ENCODE measurements around the gene KLHL21. TPM values are rescaled to one million over a fixed set of nuclear protein-coding genes. Genes with fewer than 3 reads are reported as not detected.

Gene KLHL21
- total RNA-seq, 5 donors from 2014 or later (not counting 1 experiment from before 2014, with no cell fraction given): 21.9 to 72.3 (median 61.6) TPM

DNA sequence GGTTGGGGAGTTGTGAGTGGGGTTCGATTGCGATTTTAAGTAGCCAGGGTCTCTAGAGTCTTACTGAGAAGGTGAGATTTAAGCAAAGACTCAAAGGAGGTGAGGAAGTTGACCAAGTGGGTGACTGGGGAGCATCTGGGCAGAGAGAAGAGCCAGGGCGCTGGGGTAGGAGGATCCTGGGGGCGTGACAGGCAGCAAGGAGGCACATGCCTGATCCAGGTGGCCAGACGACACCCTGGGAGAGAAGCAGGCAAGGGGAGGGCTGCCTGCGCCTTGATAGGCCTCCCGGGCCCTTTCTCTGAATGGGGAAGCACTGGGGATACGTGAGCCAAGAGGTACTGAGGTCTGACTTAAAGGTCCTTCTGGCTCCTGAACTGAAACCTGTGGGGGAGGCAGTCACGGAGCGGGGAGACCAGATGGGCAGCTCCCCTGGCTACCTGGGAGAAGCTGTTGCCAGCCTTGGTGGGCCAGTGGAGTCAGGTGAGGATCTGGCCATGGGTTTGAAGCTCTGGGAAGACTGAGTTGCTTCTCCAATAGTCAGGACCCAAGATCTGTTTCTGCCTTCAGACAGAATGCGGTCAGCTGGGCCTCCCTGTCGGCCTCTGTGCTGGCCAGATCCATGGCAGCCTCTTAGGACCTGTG is 17.5 kb downstream of the KLHL21 start:
- peaks cover 5% of the 10 kb centered on the region for H3K36me3 Mint-ChIP-seq
- H3K4me3 Mint-ChIP-seq: no peak overlapping the region
- H3K36me3 ChIP-seq (ENCODE audit: control insufficient read depth in 2 of 2, extremely low read depth in 1 of 2, insufficient read depth in 1 of 2, low read length in 1 of 2): peaks cover 22 to 29% of the 10 kb centered on the region in 2 donors
- POLR2A ChIA-PET: no interaction called here
- H3K27ac Mint-ChIP-seq: peak overlapping the region in 1 of 2 donors; percentile 31
- no peak for DNase-seq
- peaks cover 7 to 58% of the 10 kb centered on the region in 2 experiments for H3K4me1 ChIP-seq (ENCODE audit: control insufficient read depth in 1 of 2, extremely low read depth in 1 of 2, insufficient read depth in 2 of 2, low read length in 2 of 2)
- no peaks in the 10 kb centered on the region for H3K9me3 Mint-ChIP-seq
- ATAC-seq (replicated peaks in 1 of 4): no peak
- peaks cover 42 to 47% (median 43%) of the 10 kb centered on the region in 3 donors for H3K4me1 Mint-ChIP-seq
- no peak overlapping the region for H3K27ac ChIP-seq (ENCODE audit: low read length)
- no peak overlapping the region for H3K4me3 ChIP-seq (ENCODE audit: control insufficient read depth in 1 of 2, extremely low read depth in 1 of 2, low read length in 1 of 2)
- H3K27me3 ChIP-seq (replicated peaks in 1 of 2; ENCODE audit: control insufficient read depth in 2 of 2, extremely low read depth in 1 of 2, insufficient read depth in 2 of 2, low read length in 1 of 2): no peaks in the 10 kb centered on the region
- CTCF ChIA-PET: no interaction called here
- H3K9me3 ChIP-seq: no peaks in the 10 kb centered on the region
- WGBS (ENCODE audit: insufficient coverage): 90% methylated on average over 11 of the region's 12 CpGs
- H3K27me3 Mint-ChIP-seq: no peaks in the 10 kb centered on the region

DNA sequence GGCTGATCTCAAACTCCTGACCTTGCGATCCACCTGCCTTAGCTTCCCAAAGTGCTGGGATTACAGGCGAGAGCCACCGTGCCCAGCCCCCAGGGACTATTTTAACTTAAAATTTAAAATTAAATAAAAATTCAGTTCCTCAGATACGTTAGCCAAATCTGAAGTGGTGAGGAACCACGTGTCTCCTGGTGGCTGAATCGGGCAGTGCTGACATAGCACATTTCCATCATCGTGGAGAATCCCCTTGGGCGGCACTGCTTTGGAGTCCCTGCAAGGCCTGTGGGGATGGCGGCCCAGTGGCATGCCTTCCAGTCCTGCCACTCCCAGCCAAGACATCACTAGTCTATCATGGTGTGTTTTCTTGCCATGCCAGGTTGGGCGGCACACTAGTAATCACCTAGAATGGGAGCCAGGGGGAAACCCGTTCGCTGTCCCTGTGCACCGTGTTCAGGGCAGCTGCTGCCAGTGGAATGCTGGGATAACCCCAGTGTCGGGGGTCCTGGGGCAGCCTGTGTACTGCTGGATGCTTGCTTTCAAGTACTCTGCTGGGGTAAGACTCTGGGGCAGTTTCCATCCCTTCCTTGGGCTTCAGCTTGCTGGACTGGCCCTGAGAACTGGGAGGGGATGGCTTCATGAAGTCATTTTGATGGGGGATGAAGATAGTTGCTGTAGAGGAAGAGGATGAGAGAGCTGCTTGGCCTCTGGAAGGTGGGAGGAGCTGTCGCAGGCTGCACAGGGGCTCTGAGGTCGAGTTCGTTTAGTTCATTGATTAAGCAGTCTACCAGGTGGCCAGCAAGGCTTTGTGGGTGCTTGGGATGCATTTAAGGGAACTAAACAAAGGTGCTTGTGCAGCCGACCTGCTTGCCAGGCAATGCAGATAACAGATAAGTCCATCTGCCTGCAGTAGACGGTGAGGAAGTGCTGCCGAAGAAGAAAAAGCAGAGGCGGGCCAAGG is 18.3 kb downstream of the KLHL21 start:
- H3K4me3 ChIP-seq (ENCODE audit: control insufficient read depth in 1 of 2, extremely low read depth in 1 of 2, low read length in 1 of 2): no peak overlapping the region
- H3K9me3 ChIP-seq: no peaks in the 10 kb centered on the region
- DNase-seq (no peak), ATAC-seq (replicated peaks in 1 of 4) (no peak)
- Mint-ChIP-seq H3K27me3 (no peaks in the 10 kb centered on the region), H3K4me3 (no peak overlapping the region), H3K9me3 (no peaks in the 10 kb centered on the region), H3K4me1 (peaks cover 46 to 52% (median 47%) of the 10 kb centered on the region in 3 donors), H3K27ac (peak overlapping the region; percentile 31 to 49), H3K36me3 (no peaks in the 10 kb centered on the region)
- H3K27ac ChIP-seq (ENCODE audit: low read length): no peak overlapping the region
- peaks cover 22% of the 10 kb centered on the region in 2 donors for H3K36me3 ChIP-seq (ENCODE audit: control insufficient read depth in 2 of 2, extremely low read depth in 1 of 2, insufficient read depth in 1 of 2, low read length in 1 of 2)
- H3K27me3 ChIP-seq (replicated peaks in 1 of 2; ENCODE audit: control insufficient read depth in 2 of 2, extremely low read depth in 1 of 2, insufficient read depth in 2 of 2, low read length in 1 of 2): no peaks in the 10 kb centered on the region
- H3K4me1 ChIP-seq (ENCODE audit: control insufficient read depth in 1 of 2, extremely low read depth in 1 of 2, insufficient read depth in 2 of 2, low read length in 2 of 2): peaks cover 9 to 62% of the 10 kb centered on the region in 2 experiments
- CTCF ChIA-PET: no interaction called here
- WGBS (ENCODE audit: insufficient coverage): 89% methylated on average over 18 of the region's 21 CpGs
- POLR2A ChIA-PET: no interaction called here

DNA sequence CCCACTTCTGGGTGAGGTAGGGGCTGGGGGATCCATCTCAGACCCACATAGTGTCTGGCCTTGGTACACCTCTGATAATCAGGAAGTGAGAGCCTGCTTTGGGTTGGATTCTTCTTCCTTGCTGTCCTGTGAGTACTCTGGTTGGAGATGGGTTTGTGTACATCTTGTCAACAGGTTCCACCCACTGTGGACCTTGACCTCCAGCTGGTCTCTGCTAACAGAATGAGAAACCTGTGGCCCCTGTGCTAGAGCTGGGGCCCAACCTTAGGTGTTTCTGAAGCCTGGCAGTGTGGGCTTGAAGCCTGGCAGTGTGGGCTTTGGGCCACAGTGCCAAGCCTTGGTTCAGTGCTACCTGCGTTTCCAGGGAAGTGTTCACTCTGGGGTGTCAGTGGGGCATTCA is 20.3 kb downstream of the KLHL21 start:
- Histone ChIP-seq H3K9me3 (no peaks in the 10 kb centered on the region), H3K27ac (ENCODE audit: low read length) (peak overlapping the region; percentile 8), H3K36me3 (ENCODE audit: control insufficient read depth in 2 of 2, extremely low read depth in 1 of 2, insufficient read depth in 1 of 2, low read length in 1 of 2) (peaks cover 7% of the 10 kb centered on the region in 2 donors), H3K27me3 (replicated peaks in 1 of 2; ENCODE audit: control insufficient read depth in 2 of 2, extremely low read depth in 1 of 2, insufficient read depth in 2 of 2, low read length in 1 of 2) (no peaks in the 10 kb centered on the region), H3K4me1 (ENCODE audit: control insufficient read depth in 1 of 2, extremely low read depth in 1 of 2, insufficient read depth in 2 of 2, low read length in 2 of 2) (peaks cover 11 to 61% of the 10 kb centered on the region in 2 experiments), H3K4me3 (ENCODE audit: control insufficient read depth in 1 of 2, extremely low read depth in 1 of 2, low read length in 1 of 2) (no peak overlapping the region)
- Mint-ChIP-seq H3K4me3 (peak overlapping the region; percentile 41 to 92 (median 51)), H3K4me1 (peaks cover 44 to 50% (median 45%) of the 10 kb centered on the region in 3 donors), H3K27me3 (no peaks in the 10 kb centered on the region), H3K27ac (peak overlapping the region; percentile 66 to 72), H3K36me3 (no peaks in the 10 kb centered on the region), H3K9me3 (no peaks in the 10 kb centered on the region)
- POLR2A ChIA-PET: interaction anchor here in 1 of 2 donors (0.7 kb wide), 1 partner anchor 13 kb away, joined by 4 read pairs; no protein-coding TSS in a partner anchor
- no CpG with 5 or more reads among the region's 1 CpG for WGBS (ENCODE audit: insufficient coverage)
- ATAC-seq (replicated peaks in 1 of 4): no peak
- no peak for DNase-seq
- CTCF ChIA-PET: interaction anchor here in 1 of 2 donors (1.4 kb wide), 1 partner anchor 64 kb away, joined by 3 read pairs; no protein-coding TSS in a partner anchor

DNA sequence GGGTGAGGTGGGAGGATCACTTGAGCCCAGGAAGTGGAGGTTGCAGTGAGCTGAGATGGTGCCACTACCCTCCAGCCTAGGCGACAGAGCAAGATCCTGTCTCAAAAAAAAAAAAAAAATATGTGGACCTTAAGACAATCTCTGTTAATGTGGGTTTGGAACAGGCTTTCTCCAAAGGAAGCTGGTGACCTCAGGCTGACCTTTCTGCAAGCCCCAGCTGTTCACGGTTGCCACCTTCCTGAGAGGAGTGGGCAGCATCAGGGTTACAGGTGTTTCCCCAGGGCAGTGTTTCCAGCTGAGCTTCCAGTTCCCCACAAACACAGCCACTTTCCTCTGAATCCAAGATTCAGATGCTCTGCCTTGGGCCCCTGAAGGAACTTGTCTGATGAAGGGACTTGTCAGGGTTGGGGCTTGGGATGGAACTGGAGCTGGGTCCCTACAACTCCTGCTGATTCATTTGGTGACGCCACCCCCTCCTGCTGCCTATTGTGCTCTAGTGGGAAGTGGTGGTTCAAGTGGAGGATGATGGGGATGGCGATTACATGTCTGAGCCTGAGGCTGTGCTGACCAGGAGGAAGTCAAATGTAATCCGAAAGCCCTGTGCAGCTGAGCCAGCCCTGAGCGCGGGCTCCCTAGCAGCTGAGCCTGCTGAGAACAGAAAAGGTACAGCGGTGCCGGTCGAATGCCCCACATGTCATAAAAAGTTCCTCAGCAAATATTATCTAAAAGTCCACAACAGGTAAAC is 20.9 kb downstream of the KLHL21 start:
- H3K27ac Mint-ChIP-seq: peak overlapping the region; percentile 66 to 72
- ChIA-PET CTCF (interaction anchor here in 1 of 2 donors (0.7 to 1.4 kb wide), 2 partner anchors 36 to 65 kb away, joined by 3 read pairs; no protein-coding TSS in a partner anchor), POLR2A (interaction anchor here in 1 of 2 donors (0.6 to 0.7 kb wide), 3 partner anchors 22 to 81 kb away, joined by 3 to 7 read pairs (median 4); no protein-coding TSS in a partner anchor)
- H3K9me3 Mint-ChIP-seq: no peaks in the 10 kb centered on the region
- peaks cover 2 to 5% of the 10 kb centered on the region in 2 donors for H3K36me3 ChIP-seq (ENCODE audit: control insufficient read depth in 2 of 2, extremely low read depth in 1 of 2, insufficient read depth in 1 of 2, low read length in 1 of 2)
- no peak overlapping the region for H3K4me3 ChIP-seq (ENCODE audit: control insufficient read depth in 1 of 2, extremely low read depth in 1 of 2, low read length in 1 of 2)
- H3K36me3 Mint-ChIP-seq: no peaks in the 10 kb centered on the region
- peak overlapping the region; percentile 12 for H3K27ac ChIP-seq (ENCODE audit: low read length)
- peaks cover 43 to 46% (median 44%) of the 10 kb centered on the region in 3 donors for H3K4me1 Mint-ChIP-seq
- no peaks in the 10 kb centered on the region for H3K27me3 ChIP-seq (replicated peaks in 1 of 2; ENCODE audit: control insufficient read depth in 2 of 2, extremely low read depth in 1 of 2, insufficient read depth in 2 of 2, low read length in 1 of 2)
- peak in 2 of 35 experiments; percentile 8 to 23 for DNase-seq
- H3K9me3 ChIP-seq: no peaks in the 10 kb centered on the region
- WGBS (ENCODE audit: insufficient coverage): no CpG with 5 or more reads among the region's 10 CpGs
- no peaks in the 10 kb centered on the region for H3K27me3 Mint-ChIP-seq
- H3K4me3 Mint-ChIP-seq: peak overlapping the region; percentile 91 to 96 (median 92)
- H3K4me1 ChIP-seq (ENCODE audit: control insufficient read depth in 1 of 2, extremely low read depth in 1 of 2, insufficient read depth in 2 of 2, low read length in 2 of 2): peaks cover 11 to 55% of the 10 kb centered on the region in 2 experiments
- ATAC-seq (replicated peaks in 1 of 4): no peak

DNA sequence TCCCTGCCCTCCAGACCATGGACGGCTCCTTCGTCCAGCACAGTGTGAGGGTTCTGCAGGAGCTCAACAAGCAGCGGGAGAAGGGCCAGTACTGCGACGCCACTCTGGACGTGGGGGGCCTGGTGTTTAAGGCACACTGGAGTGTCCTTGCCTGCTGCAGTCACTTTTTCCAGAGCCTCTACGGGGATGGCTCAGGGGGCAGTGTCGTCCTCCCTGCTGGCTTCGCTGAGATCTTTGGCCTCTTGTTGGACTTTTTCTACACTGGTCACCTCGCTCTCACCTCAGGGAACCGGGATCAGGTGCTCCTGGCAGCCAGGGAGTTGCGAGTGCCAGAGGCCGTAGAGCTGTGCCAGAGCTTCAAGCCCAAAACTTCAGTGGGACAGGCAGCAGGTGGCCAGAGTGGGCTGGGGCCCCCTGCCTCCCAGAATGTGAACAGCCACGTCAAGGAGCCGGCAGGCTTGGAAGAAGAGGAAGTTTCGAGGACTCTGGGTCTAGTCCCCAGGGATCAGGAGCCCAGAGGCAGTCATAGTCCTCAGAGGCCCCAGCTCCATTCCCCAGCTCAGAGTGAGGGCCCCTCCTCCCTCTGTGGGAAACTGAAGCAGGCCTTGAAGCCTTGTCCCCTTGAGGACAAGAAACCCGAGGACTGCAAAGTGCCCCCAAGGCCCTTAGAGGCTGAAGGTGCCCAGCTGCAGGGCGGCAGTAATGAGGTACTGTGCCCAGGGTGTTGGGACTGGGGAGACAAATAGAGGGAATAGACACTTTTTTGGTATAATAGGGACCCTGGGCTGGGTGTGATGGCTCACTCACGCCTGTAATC is 21.9 kb downstream of the KLHL21 start:
- Mint-ChIP-seq H3K9me3 (no peaks in the 10 kb centered on the region), H3K36me3 (no peaks in the 10 kb centered on the region), H3K4me1 (peaks cover 43 to 46% (median 44%) of the 10 kb centered on the region in 3 donors), H3K27ac (peak overlapping the region; percentile 86 to 94), H3K4me3 (peak overlapping the region; percentile 91 to 96 (median 92)), H3K27me3 (no peaks in the 10 kb centered on the region)
- H3K27me3 ChIP-seq (replicated peaks in 1 of 2; ENCODE audit: control insufficient read depth in 2 of 2, extremely low read depth in 1 of 2, insufficient read depth in 2 of 2, low read length in 1 of 2): no peaks in the 10 kb centered on the region
- peak overlapping the region; percentile 81 to 85 for H3K4me3 ChIP-seq (ENCODE audit: control insufficient read depth in 1 of 2, extremely low read depth in 1 of 2, low read length in 1 of 2)
- H3K36me3 ChIP-seq (ENCODE audit: control insufficient read depth in 2 of 2, extremely low read depth in 1 of 2, insufficient read depth in 1 of 2, low read length in 1 of 2): peaks cover 2 to 3% of the 10 kb centered on the region in 2 donors
- peaks cover 11 to 50% of the 10 kb centered on the region in 2 experiments for H3K4me1 ChIP-seq (ENCODE audit: control insufficient read depth in 1 of 2, extremely low read depth in 1 of 2, insufficient read depth in 2 of 2, low read length in 2 of 2)
- no peaks in the 10 kb centered on the region for H3K9me3 ChIP-seq
- H3K27ac ChIP-seq (ENCODE audit: low read length): peak overlapping the region; percentile 83
- WGBS (ENCODE audit: insufficient coverage): 38% methylated on average over 17 of the region's 19 CpGs
- DNase-seq (no peak), ATAC-seq (replicated peaks in 1 of 4) (no peak)
- ChIA-PET POLR2A (interaction anchor here (0.6 kb wide), 3 partner anchors 26 to 336 kb away, joined by 3 to 5 read pairs (median 4); no protein-coding TSS in a partner anchor), CTCF (interaction anchor here (0.7 to 1.9 kb wide), 4 partner anchors 17 to 66 kb away, joined by 3 to 10 read pairs (median 3); partner anchors contain the start of gene TAS1R1 (in 1 of the 2))
